ENCODE results near the gene TSC22D2. TPM values are rescaled to one million over a fixed set of nuclear protein-coding genes. Genes with fewer than 3 reads are reported as not detected.

TSC22D2 gene
- polyA plus RNA-seq, 4 donors: 50.3 to 75.3 (median 67.8) TPM

Other genes with a start within 250 kb of the TSC22D2 start
- 100 to 1,000 TPM; 131 to 141 (median 140) TPM for gene SERP1, start 138.2 kb downstream of the TSC22D2 start, polyA plus RNA-seq (ENCODE audit: insufficient read length in 4 of 4)
- gene EIF2A, start 138.5 kb downstream of the TSC22D2 start, polyA plus RNA-seq (ENCODE audit: insufficient read length in 4 of 4): 100 to 1,000 TPM; 139 to 189 (median 170) TPM
- 100 to 1,000 TPM; 117 to 137 (median 133) TPM for gene SELENOT, start 195.0 kb downstream of the TSC22D2 start, polyA plus RNA-seq (ENCODE audit: insufficient read length in 4 of 4)

Measured in right renal pelvis (tissue), 4 donors.